ENCODE measurements around the gene USF2.

The USF2 gene

GRCh38 chr19:35253316-35254286 lies 15.2 kb upstream of the USF2 start:
- no peaks in the 10 kb centered on the region for H3K9me3 Mint-ChIP-seq
- peaks cover 43% of the 10 kb centered on the region for H3K36me3 Mint-ChIP-seq (ENCODE audit: low read depth)
- DNase-seq: peak; percentile 22
- H3K27ac Mint-ChIP-seq: no peak overlapping the region
- H3K4me3 Mint-ChIP-seq: no peak overlapping the region
- H3K4me1 Mint-ChIP-seq (ENCODE audit: low read depth): peaks cover 48% of the 10 kb centered on the region
- peaks cover 12% of the 10 kb centered on the region for H3K27me3 Mint-ChIP-seq

DNA sequence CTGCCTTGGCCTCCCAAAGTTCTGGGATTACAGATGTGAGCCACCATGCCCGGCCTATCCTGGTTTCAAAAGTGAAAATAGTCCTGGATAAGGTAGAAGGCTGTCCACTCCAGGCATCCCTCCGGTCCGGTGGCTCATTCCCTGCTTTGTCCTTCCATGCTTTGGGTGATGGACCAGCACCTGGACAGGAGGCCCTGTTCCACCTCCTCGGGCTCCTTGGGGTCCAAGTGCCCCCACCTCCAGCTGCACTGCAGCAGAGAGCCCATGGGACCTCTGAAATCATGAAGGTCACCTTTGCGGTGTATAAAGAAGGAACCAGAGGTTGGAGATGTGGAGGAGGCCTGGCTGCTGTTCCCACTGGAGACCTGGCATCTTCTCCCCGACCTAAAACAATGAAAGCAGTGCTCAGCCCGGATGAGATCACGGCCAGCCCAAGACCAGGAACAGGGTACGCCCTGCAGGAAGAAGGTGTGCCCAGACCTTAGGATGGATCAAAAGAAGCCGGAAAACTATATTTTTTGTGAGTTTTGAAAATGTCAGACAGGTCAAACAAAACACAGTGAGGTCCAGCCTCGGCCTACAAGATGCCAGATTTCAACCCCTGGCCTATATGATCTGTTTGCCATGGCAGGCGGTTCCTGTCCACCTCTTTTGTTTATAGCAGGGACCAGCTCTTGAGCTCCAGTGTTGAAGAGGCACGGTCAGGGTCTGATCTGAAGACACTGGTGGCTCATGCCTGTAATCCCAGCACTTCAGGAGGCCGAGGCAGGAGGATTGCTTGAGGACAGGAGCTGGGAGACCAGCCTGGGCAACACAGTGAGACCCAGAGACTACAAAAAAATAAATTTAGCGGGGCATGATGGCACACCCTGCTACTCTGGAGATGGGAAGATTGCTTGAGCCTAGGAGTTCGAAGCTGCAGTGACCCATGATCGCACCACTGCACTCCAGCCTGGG lies 14.1 kb upstream of the USF2 start:
- Mint-ChIP-seq H3K4me1 (ENCODE audit: low read depth) (peaks cover 38% of the 10 kb centered on the region), H3K36me3 (ENCODE audit: low read depth) (peaks cover 38% of the 10 kb centered on the region), H3K4me3 (no peak overlapping the region), H3K27me3 (peaks cover 4% of the 10 kb centered on the region), H3K27ac (peak overlapping the region; percentile 34), H3K9me3 (no peaks in the 10 kb centered on the region)
- peak; percentile 13 for DNase-seq

- DNase-seq: no peak
- Mint-ChIP-seq H3K27me3 (no peaks in the 10 kb centered on the region), H3K27ac (peak overlapping the region; percentile 59), H3K4me1 (ENCODE audit: low read depth) (peaks cover 28% of the 10 kb centered on the region), H3K4me3 (no peak overlapping the region), H3K9me3 (no peaks in the 10 kb centered on the region), H3K36me3 (ENCODE audit: low read depth) (peaks cover 27% of the 10 kb centered on the region)
Observed at GRCh38 chr19:35256566-35256965, 12.2 kb upstream of the USF2 start.

- Mint-ChIP-seq H3K4me3 (no peak overlapping the region), H3K9me3 (no peaks in the 10 kb centered on the region), H3K36me3 (ENCODE audit: low read depth) (peaks cover 25% of the 10 kb centered on the region), H3K27me3 (no peaks in the 10 kb centered on the region), H3K4me1 (ENCODE audit: low read depth) (peaks cover 28% of the 10 kb centered on the region), H3K27ac (peak overlapping the region; percentile 55)
- DNase-seq: no peak
Observed at GRCh38 chr19:35257113-35257461, 11.7 kb upstream of the USF2 start.

DNA sequence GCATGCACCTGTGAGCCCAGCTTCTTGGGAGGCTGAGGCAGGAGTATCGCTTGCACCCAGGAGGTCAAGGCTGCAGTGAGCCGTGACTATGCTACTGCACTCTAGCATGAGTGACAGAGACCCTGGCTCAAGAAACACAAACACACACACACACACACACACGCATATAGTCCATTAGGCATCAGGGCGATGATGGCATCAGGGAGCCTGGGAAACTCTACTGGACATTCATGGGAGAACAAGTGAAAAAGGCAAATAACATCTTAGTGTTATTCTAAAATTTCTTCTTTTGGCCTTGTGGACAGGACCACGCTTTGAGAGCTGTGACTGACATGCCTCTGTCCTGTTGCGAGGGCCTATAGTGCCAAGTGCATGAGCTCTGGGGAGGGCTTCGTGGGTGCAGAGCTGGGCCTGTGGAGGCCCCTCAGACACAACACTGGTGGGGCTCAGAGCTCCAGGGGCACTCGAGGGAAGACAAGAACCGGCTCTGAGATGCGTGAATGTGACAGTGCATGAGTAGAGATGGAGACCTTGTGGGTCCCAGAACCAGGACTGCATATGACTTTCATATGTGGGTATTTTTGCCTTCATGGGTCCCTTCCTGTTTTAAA lies 8.0 kb upstream of the USF2 start:
- Mint-ChIP-seq H3K36me3 (ENCODE audit: low read depth) (peaks cover 30% of the 10 kb centered on the region), H3K27ac (peak overlapping the region; percentile 66), H3K4me1 (ENCODE audit: low read depth) (peaks cover 31% of the 10 kb centered on the region), H3K4me3 (no peak overlapping the region), H3K9me3 (no peaks in the 10 kb centered on the region), H3K27me3 (no peaks in the 10 kb centered on the region)
- DNase-seq: peak; percentile 27

- Mint-ChIP-seq H3K4me1 (ENCODE audit: low read depth) (peaks cover 36% of the 10 kb centered on the region), H3K27ac (peak overlapping the region; percentile 18)
Observed at GRCh38 chr19:35261356-35262100, 7.2 kb upstream of the USF2 start.

DNA sequence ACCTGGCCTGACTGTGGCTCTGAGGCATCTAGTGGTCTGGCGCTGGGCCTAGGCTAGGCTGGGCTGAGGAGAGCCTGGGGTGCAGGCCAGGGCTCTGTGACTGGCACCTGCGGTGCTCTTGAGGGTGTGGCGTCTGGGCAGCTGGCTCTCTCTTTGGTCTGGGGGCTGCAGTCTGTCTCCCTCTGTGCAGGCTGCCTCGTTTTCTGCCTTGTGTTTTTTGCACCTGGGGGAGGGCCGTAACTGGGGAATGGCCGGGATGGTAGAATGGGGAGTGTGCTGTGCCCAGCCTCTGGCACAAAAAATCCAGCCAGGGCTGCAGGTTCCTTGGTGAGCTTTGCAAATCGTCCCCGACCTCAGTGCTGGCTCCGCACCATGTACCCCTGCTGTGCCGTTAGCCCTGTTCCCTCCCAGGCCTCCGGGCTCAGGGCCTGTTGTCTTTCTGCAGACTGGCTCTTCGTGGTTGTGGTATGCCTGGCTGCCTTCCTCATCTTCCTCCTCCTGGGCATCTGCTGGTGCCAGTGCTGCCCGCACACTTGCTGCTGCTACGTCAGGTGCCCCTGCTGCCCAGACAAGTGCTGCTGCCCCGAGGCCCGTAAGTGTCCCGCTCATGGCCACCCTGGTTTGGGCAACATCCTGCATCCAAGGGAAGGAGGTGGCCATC lies 6.5 kb upstream of the USF2 start:
- Mint-ChIP-seq H3K27me3 (no peaks in the 10 kb centered on the region), H3K4me3 (no peak overlapping the region), H3K36me3 (ENCODE audit: low read depth) (peaks cover 38% of the 10 kb centered on the region), H3K9me3 (no peaks in the 10 kb centered on the region), H3K4me1 (ENCODE audit: low read depth) (peaks cover 35% of the 10 kb centered on the region), H3K27ac (peak overlapping the region; percentile 13)
- peak; percentile 33 for DNase-seq

More at GRCh38 chr19:35261356-35262100, 7.2 kb upstream of the USF2 start:
- DNase-seq: peak; percentile 35
- H3K9me3 Mint-ChIP-seq: no peaks in the 10 kb centered on the region
- peaks cover 37% of the 10 kb centered on the region for H3K36me3 Mint-ChIP-seq (ENCODE audit: low read depth)
- no peaks in the 10 kb centered on the region for H3K27me3 Mint-ChIP-seq
- H3K4me3 Mint-ChIP-seq: no peak overlapping the region

DNA sequence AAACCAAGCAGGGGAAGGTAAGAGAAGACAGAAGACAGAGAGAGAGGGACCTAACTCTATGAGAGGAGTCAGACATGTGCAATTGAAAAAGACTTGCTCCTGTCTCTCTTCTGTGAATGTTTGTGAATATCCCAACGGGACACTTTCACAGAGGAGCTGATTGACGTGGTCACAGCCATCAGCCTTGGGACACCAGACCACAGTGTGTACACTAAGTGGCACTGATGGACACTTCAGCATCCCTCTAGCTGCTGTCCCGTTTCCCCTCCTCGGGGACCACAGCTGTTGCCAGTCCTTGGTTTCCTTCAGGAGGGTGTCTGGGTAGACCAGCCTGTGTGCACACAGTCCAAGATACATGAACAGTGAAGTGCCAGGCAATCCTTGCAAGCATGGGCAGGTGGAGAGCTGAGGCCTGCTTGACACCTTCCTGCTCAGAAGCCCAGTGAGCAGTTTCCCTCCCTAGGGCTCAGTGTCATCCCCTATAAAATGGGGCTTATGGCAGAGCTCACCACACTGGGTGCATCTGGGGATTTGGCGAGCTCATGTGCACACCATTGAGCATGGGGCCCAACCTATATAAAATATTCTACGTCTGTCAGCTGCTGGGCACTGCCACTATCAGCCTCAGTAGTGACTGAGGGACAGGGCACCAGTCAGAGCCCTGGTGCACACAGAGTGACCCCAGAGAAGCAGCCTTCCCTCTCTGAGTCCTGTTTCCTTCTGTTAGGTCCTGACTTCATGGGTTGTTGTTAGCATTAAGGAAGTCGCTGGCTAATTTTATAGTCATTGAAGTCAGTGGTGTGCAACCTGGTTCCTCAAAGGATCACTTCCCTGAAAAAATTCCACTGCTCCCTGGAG lies 4.3 kb upstream of the USF2 start:
- H3K36me3 Mint-ChIP-seq (ENCODE audit: low read depth): peaks cover 41% of the 10 kb centered on the region
- H3K9me3 Mint-ChIP-seq: no peaks in the 10 kb centered on the region
- no peak overlapping the region for H3K4me3 Mint-ChIP-seq
- peak overlapping the region; percentile 97 for H3K27ac Mint-ChIP-seq
- H3K4me1 Mint-ChIP-seq (ENCODE audit: low read depth): peaks cover 28% of the 10 kb centered on the region
- DNase-seq: peak; percentile 33
- no peaks in the 10 kb centered on the region for H3K27me3 Mint-ChIP-seq

GRCh38 chr19:35265126-35265899 lies 3.4 kb upstream of the USF2 start:
- Mint-ChIP-seq H3K36me3 (ENCODE audit: low read depth) (peaks cover 42% of the 10 kb centered on the region), H3K9me3 (no peaks in the 10 kb centered on the region), H3K4me3 (peak overlapping the region; percentile 93), H3K4me1 (ENCODE audit: low read depth) (peaks cover 30% of the 10 kb centered on the region), H3K27me3 (no peaks in the 10 kb centered on the region), H3K27ac (peak overlapping the region; percentile 97)
- DNase-seq: peak; percentile 32

DNA sequence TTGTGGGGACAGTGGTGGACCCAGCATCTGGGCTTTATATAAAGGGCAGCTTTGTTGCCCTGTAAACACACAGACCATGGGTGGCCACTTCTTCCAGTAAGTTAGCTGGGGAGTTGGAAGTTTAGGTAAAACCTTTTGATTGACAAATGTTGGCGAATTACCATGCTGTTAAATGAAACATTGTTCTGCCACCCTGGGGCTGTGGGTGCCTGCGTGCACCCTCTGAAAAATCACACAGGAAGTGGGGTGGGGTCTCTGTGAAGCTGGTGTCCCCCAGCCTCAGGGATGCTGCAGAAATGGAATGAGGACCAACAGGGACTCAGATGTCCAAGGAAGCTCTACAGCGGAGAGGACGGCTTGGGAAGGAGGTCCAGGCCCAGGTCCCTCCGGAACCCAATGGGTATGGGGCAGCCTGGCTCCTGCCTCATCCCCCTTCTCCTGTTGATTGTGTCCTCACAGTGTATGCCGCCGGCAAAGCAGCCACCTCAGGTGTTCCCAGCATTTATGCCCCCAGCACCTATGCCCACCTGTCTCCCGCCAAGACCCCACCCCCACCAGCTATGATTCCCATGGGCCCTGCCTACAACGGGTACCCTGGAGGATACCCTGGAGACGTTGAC lies 2.8 kb upstream of the USF2 start:
- no peaks in the 10 kb centered on the region for H3K27me3 Mint-ChIP-seq
- peaks cover 49% of the 10 kb centered on the region for H3K36me3 Mint-ChIP-seq (ENCODE audit: low read depth)
- H3K9me3 Mint-ChIP-seq: no peaks in the 10 kb centered on the region
- H3K4me3 Mint-ChIP-seq: peak overlapping the region; percentile 93
- H3K27ac Mint-ChIP-seq: peak overlapping the region; percentile 97
- peaks cover 33% of the 10 kb centered on the region for H3K4me1 Mint-ChIP-seq (ENCODE audit: low read depth)
- peak; percentile 32 for DNase-seq

GRCh38 chr19:35266520-35267352 lies 2.0 kb upstream of the USF2 start:
- H3K36me3 Mint-ChIP-seq (ENCODE audit: low read depth): peaks cover 56% of the 10 kb centered on the region
- peak overlapping the region; percentile 93 for H3K4me3 Mint-ChIP-seq
- H3K4me1 Mint-ChIP-seq (ENCODE audit: low read depth): peaks cover 34% of the 10 kb centered on the region
- H3K9me3 Mint-ChIP-seq: no peaks in the 10 kb centered on the region
- no peaks in the 10 kb centered on the region for H3K27me3 Mint-ChIP-seq
- H3K27ac Mint-ChIP-seq: peak overlapping the region; percentile 97
- DNase-seq: peak; percentile 63
